ENCODE data around the gene TTYH2.

Gene TTYH2

GRCh38 chr17:74290340-74290739 lies 77.0 kb downstream of the TTYH2 start:
- Histone ChIP-seq H3K9me3 (ENCODE audit: control insufficient read depth in 5 of 5, low read length in 5 of 5) (no peaks in the 10 kb centered on the region), H3K4me3 (ENCODE audit: low read depth in 1 of 5, low read length in 5 of 5) (no peak overlapping the region), H3K36me3 (ENCODE audit: control insufficient read depth in 5 of 5, insufficient read depth in 5 of 5, low read length in 5 of 5) (no peaks in the 10 kb centered on the region), H3K9ac (ENCODE audit: low read length in 5 of 5) (no peak overlapping the region), H3K4me1 (ENCODE audit: control insufficient read depth in 5 of 5, insufficient read depth in 5 of 5, low read length in 5 of 5) (no peaks in the 10 kb centered on the region), H3K27me3 (ENCODE audit: control insufficient read depth in 5 of 5, insufficient read depth in 4 of 5, low read length in 5 of 5) (no peaks in the 10 kb centered on the region), H3K27ac (ENCODE audit: low read depth, low read length) (no peak overlapping the region)

GRCh38 chr17:74292495-74292894 lies 79.1 kb downstream of the TTYH2 start:
- Histone ChIP-seq H3K4me1 (ENCODE audit: control insufficient read depth in 5 of 5, insufficient read depth in 5 of 5, low read length in 5 of 5) (peaks cover 3 to 12% (median 4%) of the 10 kb centered on the region in 5 donors), H3K4me3 (ENCODE audit: low read depth in 1 of 5, low read length in 5 of 5) (no peak overlapping the region), H3K9ac (ENCODE audit: low read length in 5 of 5) (no peak overlapping the region), H3K27ac (ENCODE audit: low read depth, low read length) (no peak overlapping the region), H3K36me3 (ENCODE audit: control insufficient read depth in 5 of 5, insufficient read depth in 5 of 5, low read length in 5 of 5) (no peaks in the 10 kb centered on the region), H3K27me3 (ENCODE audit: control insufficient read depth in 5 of 5, insufficient read depth in 4 of 5, low read length in 5 of 5) (no peaks in the 10 kb centered on the region), H3K9me3 (ENCODE audit: control insufficient read depth in 5 of 5, low read length in 5 of 5) (no peaks in the 10 kb centered on the region)

- H3K9me3 ChIP-seq (ENCODE audit: control insufficient read depth in 5 of 5, low read length in 5 of 5): no peaks in the 10 kb centered on the region
- H3K4me3 ChIP-seq (ENCODE audit: low read depth in 1 of 5, low read length in 5 of 5): no peak overlapping the region
- no peak overlapping the region for H3K9ac ChIP-seq (ENCODE audit: low read length in 5 of 5)
- peaks cover 0 to 7% (median 0%) of the 10 kb centered on the region in 5 donors for H3K27me3 ChIP-seq (ENCODE audit: control insufficient read depth in 5 of 5, insufficient read depth in 4 of 5, low read length in 5 of 5)
- H3K4me1 ChIP-seq (ENCODE audit: control insufficient read depth in 5 of 5, insufficient read depth in 5 of 5, low read length in 5 of 5): peaks cover 3 to 12% (median 4%) of the 10 kb centered on the region in 5 donors
- H3K36me3 ChIP-seq (ENCODE audit: control insufficient read depth in 5 of 5, insufficient read depth in 5 of 5, low read length in 5 of 5): no peaks in the 10 kb centered on the region
- H3K27ac ChIP-seq (ENCODE audit: low read depth, low read length): no peak overlapping the region
Observed at GRCh38 chr17:74295625-74296547, 82.5 kb downstream of the TTYH2 start.

- Histone ChIP-seq H3K27me3 (ENCODE audit: control insufficient read depth in 5 of 5, insufficient read depth in 4 of 5, low read length in 5 of 5) (peaks cover 0 to 7% (median 0%) of the 10 kb centered on the region in 5 donors), H3K4me1 (ENCODE audit: control insufficient read depth in 5 of 5, insufficient read depth in 5 of 5, low read length in 5 of 5) (peaks cover 3 to 12% (median 9%) of the 10 kb centered on the region in 5 donors), H3K36me3 (ENCODE audit: control insufficient read depth in 5 of 5, insufficient read depth in 5 of 5, low read length in 5 of 5) (no peaks in the 10 kb centered on the region), H3K9me3 (ENCODE audit: control insufficient read depth in 5 of 5, low read length in 5 of 5) (no peaks in the 10 kb centered on the region), H3K27ac (ENCODE audit: low read depth, low read length) (no peak overlapping the region), H3K4me3 (ENCODE audit: low read depth in 1 of 5, low read length in 5 of 5) (no peak overlapping the region), H3K9ac (ENCODE audit: low read length in 5 of 5) (no peak overlapping the region)
Observed at GRCh38 chr17:74296548-74296936, 83.2 kb downstream of the TTYH2 start.

- H3K36me3 ChIP-seq (ENCODE audit: control insufficient read depth in 5 of 5, insufficient read depth in 5 of 5, low read length in 5 of 5): no peaks in the 10 kb centered on the region
- no peak overlapping the region for H3K27ac ChIP-seq (ENCODE audit: low read depth, low read length)
- H3K4me1 ChIP-seq (ENCODE audit: control insufficient read depth in 5 of 5, insufficient read depth in 5 of 5, low read length in 5 of 5): peaks cover 3 to 12% (median 9%) of the 10 kb centered on the region in 5 donors
- H3K9me3 ChIP-seq (ENCODE audit: control insufficient read depth in 5 of 5, low read length in 5 of 5): no peaks in the 10 kb centered on the region
- H3K9ac ChIP-seq (ENCODE audit: low read length in 5 of 5): no peak overlapping the region
- H3K4me3 ChIP-seq (ENCODE audit: low read depth in 1 of 5, low read length in 5 of 5): no peak overlapping the region
- H3K27me3 ChIP-seq (ENCODE audit: control insufficient read depth in 5 of 5, insufficient read depth in 4 of 5, low read length in 5 of 5): peaks cover 0 to 7% (median 0%) of the 10 kb centered on the region in 5 donors
Observed at GRCh38 chr17:74297941-74298340, 84.6 kb downstream of the TTYH2 start.

- H3K9ac ChIP-seq (ENCODE audit: low read length in 5 of 5): no peak overlapping the region
- H3K36me3 ChIP-seq (ENCODE audit: control insufficient read depth in 5 of 5, insufficient read depth in 5 of 5, low read length in 5 of 5): no peaks in the 10 kb centered on the region
- H3K27me3 ChIP-seq (ENCODE audit: control insufficient read depth in 5 of 5, insufficient read depth in 4 of 5, low read length in 5 of 5): peaks cover 0 to 7% (median 0%) of the 10 kb centered on the region in 5 donors
- no peak overlapping the region for H3K27ac ChIP-seq (ENCODE audit: low read depth, low read length)
- H3K4me1 ChIP-seq (ENCODE audit: control insufficient read depth in 5 of 5, insufficient read depth in 5 of 5, low read length in 5 of 5): peaks cover 3 to 12% (median 9%) of the 10 kb centered on the region in 5 donors
- no peaks in the 10 kb centered on the region for H3K9me3 ChIP-seq (ENCODE audit: control insufficient read depth in 5 of 5, low read length in 5 of 5)
- no peak overlapping the region for H3K4me3 ChIP-seq (ENCODE audit: low read depth in 1 of 5, low read length in 5 of 5)
Observed at GRCh38 chr17:74298778-74299177, 85.4 kb downstream of the TTYH2 start.

GRCh38 chr17:74299226-74300009 lies 86.0 kb downstream of the TTYH2 start:
- Histone ChIP-seq H3K4me1 (ENCODE audit: control insufficient read depth in 5 of 5, insufficient read depth in 5 of 5, low read length in 5 of 5) (peaks cover 3 to 12% (median 9%) of the 10 kb centered on the region in 5 donors), H3K27ac (ENCODE audit: low read depth, low read length) (no peak overlapping the region), H3K36me3 (ENCODE audit: control insufficient read depth in 5 of 5, insufficient read depth in 5 of 5, low read length in 5 of 5) (no peaks in the 10 kb centered on the region), H3K27me3 (ENCODE audit: control insufficient read depth in 5 of 5, insufficient read depth in 4 of 5, low read length in 5 of 5) (peaks cover 0 to 7% (median 0%) of the 10 kb centered on the region in 5 donors), H3K9ac (ENCODE audit: low read length in 5 of 5) (no peak overlapping the region), H3K9me3 (ENCODE audit: control insufficient read depth in 5 of 5, low read length in 5 of 5) (peaks cover 0 to 3% (median under 1%) of the 10 kb centered on the region in 5 donors), H3K4me3 (ENCODE audit: low read depth in 1 of 5, low read length in 5 of 5) (no peak overlapping the region)

GRCh38 chr17:74303305-74303704 lies 89.9 kb downstream of the TTYH2 start:
- Histone ChIP-seq H3K9ac (ENCODE audit: low read length in 5 of 5) (no peak overlapping the region), H3K27ac (ENCODE audit: low read depth, low read length) (no peak overlapping the region), H3K4me3 (ENCODE audit: low read depth in 1 of 5, low read length in 5 of 5) (no peak overlapping the region), H3K4me1 (ENCODE audit: control insufficient read depth in 5 of 5, insufficient read depth in 5 of 5, low read length in 5 of 5) (peaks cover 0 to 10% (median 0%) of the 10 kb centered on the region in 5 donors), H3K27me3 (ENCODE audit: control insufficient read depth in 5 of 5, insufficient read depth in 4 of 5, low read length in 5 of 5) (peaks cover 0 to 7% (median 0%) of the 10 kb centered on the region in 5 donors), H3K36me3 (ENCODE audit: control insufficient read depth in 5 of 5, insufficient read depth in 5 of 5, low read length in 5 of 5) (no peaks in the 10 kb centered on the region), H3K9me3 (ENCODE audit: control insufficient read depth in 5 of 5, low read length in 5 of 5) (peaks cover 0 to 13% (median 9%) of the 10 kb centered on the region in 5 donors)

- Histone ChIP-seq H3K9ac (ENCODE audit: low read length in 5 of 5) (no peak overlapping the region), H3K27ac (ENCODE audit: low read depth, low read length) (no peak overlapping the region), H3K9me3 (ENCODE audit: control insufficient read depth in 5 of 5, low read length in 5 of 5) (peaks cover 0 to 13% (median 9%) of the 10 kb centered on the region in 5 donors), H3K36me3 (ENCODE audit: control insufficient read depth in 5 of 5, insufficient read depth in 5 of 5, low read length in 5 of 5) (no peaks in the 10 kb centered on the region), H3K27me3 (ENCODE audit: control insufficient read depth in 5 of 5, insufficient read depth in 4 of 5, low read length in 5 of 5) (peaks cover 0 to 7% (median 3%) of the 10 kb centered on the region in 5 donors), H3K4me3 (ENCODE audit: low read depth in 1 of 5, low read length in 5 of 5) (no peak overlapping the region), H3K4me1 (ENCODE audit: control insufficient read depth in 5 of 5, insufficient read depth in 5 of 5, low read length in 5 of 5) (peaks cover 0 to 11% (median 0%) of the 10 kb centered on the region in 5 donors)
Observed at GRCh38 chr17:74304184-74304583, 90.8 kb downstream of the TTYH2 start.
